ENCODE data around the gene CARMIL1.

GRCh38 chr6:25403150-25403549 lies 124.0 kb downstream of the CARMIL1 start:
- TF ChIP-seq POLR2A (IDR thresholded peaks at IDR 0.05) = no peak
- no peak for TF ChIP-seq CTCF (IDR thresholded peaks at IDR 0.05)
